ENCODE measurements around the gene NUDT22. TPM values are rescaled to one million over a fixed set of nuclear protein-coding genes. Genes with fewer than 3 reads are reported as not detected.

The NUDT22 gene
- total and polyA plus RNA-seq, 4 donors: 20.3 to 41.3 (median 32.9) TPM

- Histone ChIP-seq H3K27ac (ENCODE audit: low read depth, low read length) (no peak overlapping the region), H3K9me3 (ENCODE audit: control insufficient read depth, insufficient read depth, low read length) (no peaks in the 10 kb centered on the region), H3K36me3 (ENCODE audit: control insufficient read depth, insufficient read depth, low read length) (peaks cover 29% of the 10 kb centered on the region), H3K4me1 (ENCODE audit: control insufficient read depth, insufficient read depth, low read length) (peaks cover 64% of the 10 kb centered on the region), H3K27me3 (ENCODE audit: control insufficient read depth, insufficient read depth, low read length) (no peaks in the 10 kb centered on the region), H3K4me3 (ENCODE audit: low read depth, low read length) (no peak overlapping the region)
- WGBS (ENCODE audit: insufficient coverage): 84% methylated on average over 15 of the region's 15 CpGs
- DNase-seq (ENCODE audit: low read depth in 4 of 6, low spot score in 6 of 6): no peak
Observed at GRCh38 chr11:64232182-64232966, 6.3 kb downstream of the NUDT22 start.

GRCh38 chr11:64232967-64233315 is 6.9 kb downstream of the NUDT22 start:
- no peaks in the 10 kb centered on the region for H3K27me3 ChIP-seq (ENCODE audit: control insufficient read depth, insufficient read depth, low read length)
- H3K27ac ChIP-seq (ENCODE audit: low read depth, low read length): no peak overlapping the region
- H3K4me3 ChIP-seq (ENCODE audit: low read depth, low read length): no peak overlapping the region
- WGBS (ENCODE audit: insufficient coverage): 74% methylated on average over 6 of the region's 8 CpGs
- peaks cover 34% of the 10 kb centered on the region for H3K36me3 ChIP-seq (ENCODE audit: control insufficient read depth, insufficient read depth, low read length)
- H3K4me1 ChIP-seq (ENCODE audit: control insufficient read depth, insufficient read depth, low read length): peaks cover 61% of the 10 kb centered on the region
- DNase-seq (ENCODE audit: low read depth in 4 of 6, low spot score in 6 of 6): peak in 2 of 6 donors; percentile 20 to 84
- H3K9me3 ChIP-seq (ENCODE audit: control insufficient read depth, insufficient read depth, low read length): no peaks in the 10 kb centered on the region

GRCh38 chr11:64233913-64234586 is 8.0 kb downstream of the NUDT22 start, which contains the start of gene VEGFB:
TSS of gene VEGFB (plus strand) at chr11:64234584. CDS start at chr11:64234834, 250 bp downstream.
- Histone ChIP-seq H3K36me3 (ENCODE audit: control insufficient read depth, insufficient read depth, low read length) (peaks cover 43% of the 10 kb centered on the region), H3K27me3 (ENCODE audit: control insufficient read depth, insufficient read depth, low read length) (no peaks in the 10 kb centered on the region), H3K9me3 (ENCODE audit: control insufficient read depth, insufficient read depth, low read length) (no peaks in the 10 kb centered on the region), H3K4me3 (ENCODE audit: low read depth, low read length) (peak within 1 kb of the TSS; percentile 69), H3K4me1 (ENCODE audit: control insufficient read depth, insufficient read depth, low read length) (peaks cover 56% of the 10 kb centered on the region), H3K27ac (ENCODE audit: low read depth, low read length) (peak within 1 kb of the TSS; percentile 79)
- DNase-seq (ENCODE audit: low read depth in 4 of 6, low spot score in 6 of 6): peak in 2 of 6 donors; percentile 78 to 85
- WGBS (ENCODE audit: insufficient coverage): 2% methylated on average over 57 of the region's 62 CpGs

DNA sequence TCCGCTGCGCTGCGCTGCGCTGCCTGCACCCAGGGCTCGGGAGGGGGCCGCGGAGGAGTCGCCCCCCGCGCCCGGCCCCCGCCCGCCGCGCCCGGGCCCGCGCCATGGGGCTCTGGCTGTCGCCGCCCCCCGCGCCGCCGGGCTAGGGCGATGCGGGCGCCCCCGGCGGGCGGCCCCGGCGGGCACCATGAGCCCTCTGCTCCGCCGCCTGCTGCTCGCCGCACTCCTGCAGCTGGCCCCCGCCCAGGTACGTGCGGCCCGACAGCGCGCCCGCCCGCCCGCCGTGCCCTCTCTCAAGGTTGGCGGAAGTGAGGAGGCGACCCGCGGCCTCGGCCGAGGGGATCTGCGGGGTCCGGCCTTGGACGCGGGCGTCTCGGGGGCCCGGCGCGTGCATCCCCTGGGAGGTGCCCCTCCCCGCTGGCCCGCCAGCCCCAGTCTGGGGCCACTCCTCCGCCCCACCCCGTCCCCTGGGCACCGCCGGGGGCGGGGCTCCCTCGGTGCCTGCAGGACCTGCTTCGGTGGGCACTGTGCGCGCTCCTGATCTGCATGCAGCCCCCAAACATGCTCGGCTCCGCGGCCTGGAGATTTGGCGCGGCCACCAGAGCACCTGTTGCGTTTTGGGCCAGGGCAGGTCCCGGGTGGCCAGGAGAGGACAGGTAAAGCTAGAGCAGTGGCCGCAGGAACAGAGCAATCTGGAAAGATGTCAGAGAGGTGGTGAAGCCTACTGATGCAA is 8.7 kb downstream of the NUDT22 start:
- peak in 2 of 6 donors; percentile 53 to 64 for DNase-seq (ENCODE audit: low read depth in 4 of 6, low spot score in 6 of 6)

GRCh38 chr11:64235437-64236161 is 9.5 kb downstream of the NUDT22 start:
- H3K4me1 ChIP-seq (ENCODE audit: control insufficient read depth, insufficient read depth, low read length): peaks cover 52% of the 10 kb centered on the region
- no peak for DNase-seq (ENCODE audit: low read depth in 4 of 6, low spot score in 6 of 6)
- peaks cover 41% of the 10 kb centered on the region for H3K36me3 ChIP-seq (ENCODE audit: control insufficient read depth, insufficient read depth, low read length)
- WGBS (ENCODE audit: insufficient coverage): 90% methylated on average over 10 of the region's 12 CpGs
- H3K27me3 ChIP-seq (ENCODE audit: control insufficient read depth, insufficient read depth, low read length): no peaks in the 10 kb centered on the region
- H3K4me3 ChIP-seq (ENCODE audit: low read depth, low read length): peak overlapping the region; percentile 48
- H3K27ac ChIP-seq (ENCODE audit: low read depth, low read length): no peak overlapping the region
- H3K9me3 ChIP-seq (ENCODE audit: control insufficient read depth, insufficient read depth, low read length): no peaks in the 10 kb centered on the region

More for the DNA sequence above, 8.7 kb downstream of the NUDT22 start:
- no peaks in the 10 kb centered on the region for H3K9me3 ChIP-seq (ENCODE audit: control insufficient read depth, insufficient read depth, low read length)
- H3K4me3 ChIP-seq (ENCODE audit: low read depth, low read length): peak overlapping the region; percentile 48
- peaks cover 41% of the 10 kb centered on the region for H3K36me3 ChIP-seq (ENCODE audit: control insufficient read depth, insufficient read depth, low read length)
- H3K27me3 ChIP-seq (ENCODE audit: control insufficient read depth, insufficient read depth, low read length): no peaks in the 10 kb centered on the region
- H3K4me1 ChIP-seq (ENCODE audit: control insufficient read depth, insufficient read depth, low read length): peaks cover 49% of the 10 kb centered on the region
- WGBS (ENCODE audit: insufficient coverage): 1% methylated on average over 80 of the region's 80 CpGs
- H3K27ac ChIP-seq (ENCODE audit: low read depth, low read length): peak overlapping the region; percentile 61

DNA sequence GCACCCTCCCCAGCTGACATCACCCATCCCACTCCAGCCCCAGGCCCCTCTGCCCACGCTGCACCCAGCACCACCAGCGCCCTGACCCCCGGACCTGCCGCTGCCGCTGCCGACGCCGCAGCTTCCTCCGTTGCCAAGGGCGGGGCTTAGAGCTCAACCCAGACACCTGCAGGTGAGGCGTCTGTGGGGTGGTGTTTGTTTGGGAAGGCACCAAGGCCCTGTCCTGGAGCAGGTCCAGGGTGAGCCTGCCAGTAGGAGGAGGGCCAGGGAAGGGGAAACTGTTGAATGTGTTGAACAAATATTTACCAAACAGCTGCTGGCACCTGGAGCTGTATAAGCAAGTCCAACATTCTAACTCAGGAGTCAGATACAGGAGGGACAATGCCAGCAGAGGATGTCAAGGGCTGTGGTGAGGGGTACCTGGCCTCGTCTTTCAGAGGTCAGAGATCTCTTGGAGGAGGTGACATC is 11.4 kb downstream of the NUDT22 start:
- peaks cover 41% of the 10 kb centered on the region for H3K36me3 ChIP-seq (ENCODE audit: control insufficient read depth, insufficient read depth, low read length)
- 72% methylated on average over 12 of the region's 12 CpGs for WGBS (ENCODE audit: insufficient coverage)
- no peaks in the 10 kb centered on the region for H3K9me3 ChIP-seq (ENCODE audit: control insufficient read depth, insufficient read depth, low read length)
- no peak overlapping the region for H3K4me3 ChIP-seq (ENCODE audit: low read depth, low read length)
- DNase-seq (ENCODE audit: low read depth in 4 of 6, low spot score in 6 of 6): no peak
- no peaks in the 10 kb centered on the region for H3K27me3 ChIP-seq (ENCODE audit: control insufficient read depth, insufficient read depth, low read length)
- H3K27ac ChIP-seq (ENCODE audit: low read depth, low read length): no peak overlapping the region
- H3K4me1 ChIP-seq (ENCODE audit: control insufficient read depth, insufficient read depth, low read length): peaks cover 47% of the 10 kb centered on the region

DNA sequence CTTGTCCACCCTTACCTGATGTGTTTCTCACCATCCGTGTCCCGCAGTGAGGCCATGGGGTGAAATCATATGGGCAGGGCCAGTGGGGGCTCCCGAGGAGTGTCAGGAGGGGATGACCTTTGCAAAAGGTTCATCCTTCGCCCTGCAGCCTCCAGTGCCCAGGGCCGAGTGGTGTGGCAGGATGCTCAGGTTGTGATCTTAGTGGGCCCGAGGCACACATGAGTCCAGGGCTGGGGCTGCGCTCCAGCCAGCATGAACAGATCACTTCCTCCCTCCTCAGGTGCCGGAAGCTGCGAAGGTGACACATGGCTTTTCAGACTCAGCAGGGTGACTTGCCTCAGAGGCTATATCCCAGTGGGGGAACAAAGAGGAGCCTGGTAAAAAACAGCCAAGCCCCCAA is 12.0 kb downstream of the NUDT22 start:
- no peak overlapping the region for H3K4me3 ChIP-seq (ENCODE audit: low read depth, low read length)
- no peak overlapping the region for H3K27ac ChIP-seq (ENCODE audit: low read depth, low read length)
- H3K27me3 ChIP-seq (ENCODE audit: control insufficient read depth, insufficient read depth, low read length): no peaks in the 10 kb centered on the region
- no peaks in the 10 kb centered on the region for H3K9me3 ChIP-seq (ENCODE audit: control insufficient read depth, insufficient read depth, low read length)
- H3K4me1 ChIP-seq (ENCODE audit: control insufficient read depth, insufficient read depth, low read length): peaks cover 49% of the 10 kb centered on the region
- DNase-seq (ENCODE audit: low read depth in 4 of 6, low spot score in 6 of 6): no peak
- H3K36me3 ChIP-seq (ENCODE audit: control insufficient read depth, insufficient read depth, low read length): peaks cover 46% of the 10 kb centered on the region
- WGBS (ENCODE audit: insufficient coverage): 97% methylated on average over 6 of the region's 9 CpGs

- Histone ChIP-seq H3K36me3 (ENCODE audit: control insufficient read depth, insufficient read depth, low read length) (peaks cover 55% of the 10 kb centered on the region), H3K27ac (ENCODE audit: low read depth, low read length) (no peak overlapping the region), H3K4me3 (ENCODE audit: low read depth, low read length) (no peak overlapping the region), H3K9me3 (ENCODE audit: control insufficient read depth, insufficient read depth, low read length) (no peaks in the 10 kb centered on the region), H3K4me1 (ENCODE audit: control insufficient read depth, insufficient read depth, low read length) (peaks cover 49% of the 10 kb centered on the region), H3K27me3 (ENCODE audit: control insufficient read depth, insufficient read depth, low read length) (no peaks in the 10 kb centered on the region)
- WGBS (ENCODE audit: insufficient coverage): 78% methylated on average over 1 of the region's 5 CpGs
- no peak for DNase-seq (ENCODE audit: low read depth in 4 of 6, low spot score in 6 of 6)
Observed at GRCh38 chr11:64238999-64239398, 12.9 kb downstream of the NUDT22 start.
